Breast epithelium (tissue), 3 donors: ENCODE results near the gene INPP5F.

ENCODE experiments used
- CTCF ChIP-seq, 3 donors: fragments of 450-650 bp; IDR thresholded peaks; one replicate each; pipeline ENCODE4 v1.5.1; 2016 to 2017; ENCODE audit warnings: antibody characterized with exemption in 3 of 3, mild to moderate bottlenecking in 3 of 3, moderate library complexity in 3 of 3
- POLR2A ChIP-seq: fragments of 450-650 bp; IDR thresholded peaks from one replicate; pipeline ENCODE4 v1.6.1; 2016; ENCODE audit warnings: antibody characterized with exemption, mild to moderate bottlenecking, moderate library complexity

- TF ChIP-seq CTCF (IDR thresholded peaks at IDR 0.05) (no peak), POLR2A (no peak)
Observed at GRCh38 chr10:119777686-119778085, 51.8 kb downstream of the INPP5F start.
